Nucleus accumbens (tissue), 56 donors: ENCODE measurements around the gene GCKR.
"Not testable (repeated sequence)": the region's sequence is repeated elsewhere in the genome, so short reads cannot be mapped to it uniquely, and the experiment has no call there.

Experiments used
- DNase-seq, 56 donors: peaks; one replicate each; lab custom pipeline; 2025; lab: John Stamatoyannopoulos, UW

The GCKR gene

GRCh38 chr2:27507293-27507692 is 10.7 kb downstream of the GCKR start:
- DNase-seq = no peak

GRCh38 chr2:27509326-27509725 is 12.7 kb downstream of the GCKR start:
- no peak for DNase-seq

GRCh38 chr2:27518113-27518781 is 21.6 kb downstream of the GCKR start:
- DNase-seq = no peak

DNA sequence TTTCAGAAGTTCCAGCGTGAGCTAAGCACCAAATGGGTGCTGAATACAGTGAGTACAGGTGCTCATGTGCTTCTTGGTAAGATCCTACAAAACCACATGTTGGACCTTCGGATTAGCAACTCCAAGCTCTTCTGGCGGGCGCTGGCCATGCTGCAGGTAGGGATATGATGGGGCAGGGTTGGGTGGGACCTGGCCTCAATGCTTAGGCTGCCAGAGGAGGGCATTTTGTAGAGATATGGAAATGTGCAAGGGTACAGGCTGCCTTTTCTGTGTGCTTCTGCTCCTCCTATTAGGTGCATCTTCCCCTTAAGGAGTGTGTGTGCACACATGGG is 22.1 kb downstream of the GCKR start:
- no peak for DNase-seq

- no peak for DNase-seq
Observed at GRCh38 chr2:27520316-27520715, 23.7 kb downstream of the GCKR start.

GRCh38 chr2:27522400-27522945 is 25.8 kb downstream of the GCKR start:
- DNase-seq = no peak

- no peak for DNase-seq
Observed at GRCh38 chr2:27527182-27527581, 30.5 kb downstream of the GCKR start.

- DNase-seq = no peak
Observed at GRCh38 chr2:27531983-27532382, 35.3 kb downstream of the GCKR start.

DNA sequence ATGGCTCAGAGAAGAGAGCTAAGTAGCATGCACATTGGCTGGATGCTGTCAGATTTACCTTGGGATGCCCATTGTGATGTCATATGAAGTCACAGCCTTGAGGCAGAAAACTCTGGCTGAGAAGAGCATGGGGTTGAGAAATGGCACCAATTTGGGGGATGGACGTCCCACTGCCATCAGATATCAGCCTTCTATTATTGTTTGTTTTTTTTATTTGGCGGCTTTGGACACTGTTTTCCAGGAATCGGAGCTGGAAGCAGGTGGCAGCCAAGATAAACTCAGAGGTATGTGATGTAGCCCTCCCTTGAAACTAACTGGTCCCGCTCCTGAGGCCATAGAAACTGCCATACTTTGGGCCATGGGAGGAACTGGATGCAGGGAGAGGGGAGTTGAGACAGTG is 40.6 kb downstream of the GCKR start:
- no peak for DNase-seq

- DNase-seq = not testable (repeated sequence)
Observed at GRCh38 chr2:27538839-27539450, 42.3 kb downstream of the GCKR start.

DNA sequence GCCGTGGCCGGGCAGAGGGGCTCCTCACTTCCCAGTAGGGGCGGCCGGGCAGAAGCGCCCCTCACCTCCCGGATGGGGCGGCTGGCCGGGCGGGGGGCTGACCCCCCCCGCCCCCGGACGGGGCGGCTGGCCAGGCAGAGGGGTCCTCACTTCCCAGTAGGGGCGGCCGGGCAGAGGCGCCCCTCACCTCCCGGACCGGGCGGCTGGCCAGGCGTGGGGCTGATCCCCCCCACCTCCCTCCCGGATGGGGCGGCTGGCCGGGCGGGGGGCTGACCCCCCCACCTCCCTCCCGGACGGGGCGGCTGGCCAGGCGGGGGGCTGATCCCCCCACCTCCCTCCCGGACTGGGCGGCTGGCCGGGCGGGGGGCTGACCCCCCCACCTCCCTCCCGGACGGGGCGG is 43.0 kb downstream of the GCKR start:
- DNase-seq = not testable (repeated sequence)

DNA sequence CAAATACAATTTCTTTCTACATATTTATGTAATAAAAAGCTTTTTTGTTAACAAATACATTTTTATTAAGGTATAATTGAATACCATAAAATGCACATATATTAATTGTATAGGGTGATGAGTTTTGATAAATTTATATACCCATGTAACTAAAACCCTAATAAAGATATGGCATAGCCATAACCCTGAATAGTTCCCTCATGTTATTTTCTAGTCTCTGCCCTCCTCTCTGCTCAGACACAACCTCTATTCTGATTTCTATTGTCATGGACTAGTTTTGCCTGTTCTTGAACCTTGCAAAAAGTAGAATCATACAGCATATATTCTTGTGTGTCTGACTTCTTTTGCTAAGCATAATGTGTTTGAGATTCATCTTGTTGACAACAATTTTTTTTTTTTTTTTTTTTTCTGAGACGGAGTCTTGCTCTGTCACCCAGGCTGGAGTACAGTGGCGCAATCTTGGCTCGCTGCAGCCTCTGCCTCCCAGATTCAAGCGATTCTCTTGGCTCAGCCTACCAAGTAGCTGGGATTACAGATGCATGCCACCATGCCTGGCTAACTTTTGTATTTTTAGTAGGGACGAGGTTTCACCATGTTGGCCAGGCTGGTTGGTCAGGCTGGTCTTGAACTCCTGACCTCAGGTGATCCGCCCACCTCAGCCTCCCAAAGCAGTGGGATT is 47.6 kb downstream of the GCKR start:
- DNase-seq = no peak

GRCh38 chr2:27545348-27546141 is 48.9 kb downstream of the GCKR start:
- no peak for DNase-seq

DNA sequence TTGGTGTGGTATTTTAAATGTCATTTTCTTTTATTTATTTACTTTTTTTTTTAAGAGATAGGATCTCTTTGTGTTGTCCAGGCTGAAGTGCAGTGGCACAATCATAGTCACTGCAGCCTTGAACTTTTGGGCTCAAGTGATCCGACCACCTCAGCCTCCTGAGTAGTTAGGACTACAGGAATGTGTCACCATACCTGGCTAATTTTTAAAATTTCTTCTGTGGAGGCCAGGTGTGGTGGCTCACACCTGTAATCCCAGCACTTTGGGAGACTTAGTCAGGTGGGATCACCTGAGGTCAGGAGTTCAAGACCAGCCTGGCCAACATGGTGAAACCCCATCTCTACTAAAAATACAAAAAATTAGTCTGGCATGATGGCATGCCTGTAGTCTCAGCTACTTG is 52.7 kb downstream of the GCKR start:
- no peak for DNase-seq

- no peak for DNase-seq
Observed at GRCh38 chr2:27551514-27551913, 54.9 kb downstream of the GCKR start.

DNA sequence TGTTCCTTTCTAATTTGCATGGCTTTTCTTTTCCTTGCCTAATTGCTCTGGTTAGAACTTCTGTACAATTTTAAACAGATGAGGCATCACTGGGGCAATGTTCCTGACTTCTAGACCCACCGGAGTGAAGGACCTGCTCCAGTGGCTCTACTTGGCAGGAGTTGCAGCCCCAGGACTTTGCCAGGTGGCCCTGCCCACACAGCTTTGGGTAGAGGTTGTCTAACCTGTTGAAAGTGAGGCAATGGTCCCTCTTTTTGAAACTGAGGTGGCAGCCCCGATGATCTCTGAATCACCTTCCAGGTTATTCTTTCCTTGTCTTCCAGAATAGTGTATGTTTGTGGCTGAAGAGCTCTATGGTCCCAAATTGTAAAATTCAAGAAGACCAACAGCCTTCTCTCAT is 56.3 kb downstream of the GCKR start:
- DNase-seq = no peak

DNA sequence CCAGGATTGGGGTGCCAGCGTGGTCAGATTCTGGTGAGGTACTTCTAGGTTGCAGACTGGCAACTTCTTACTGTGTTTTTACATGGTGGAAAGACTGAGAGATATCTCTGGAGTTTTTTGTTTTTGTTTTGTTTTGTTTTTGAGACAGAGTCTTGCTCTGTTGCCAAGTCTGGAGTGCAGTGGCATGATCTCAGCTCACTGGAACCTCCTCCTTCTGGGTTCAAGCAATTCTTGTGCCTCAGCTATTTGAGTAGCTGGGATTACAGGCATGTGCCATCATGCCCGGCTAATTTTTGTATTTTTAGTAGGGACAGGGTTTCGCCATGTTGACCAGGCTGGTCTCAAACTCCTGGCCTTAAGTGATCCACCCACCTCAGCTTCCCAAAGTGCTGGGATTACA is 57.8 kb downstream of the GCKR start:
- DNase-seq = not testable (repeated sequence)

- no peak for DNase-seq
Observed at GRCh38 chr2:27559228-27559627, 62.6 kb downstream of the GCKR start.

DNA sequence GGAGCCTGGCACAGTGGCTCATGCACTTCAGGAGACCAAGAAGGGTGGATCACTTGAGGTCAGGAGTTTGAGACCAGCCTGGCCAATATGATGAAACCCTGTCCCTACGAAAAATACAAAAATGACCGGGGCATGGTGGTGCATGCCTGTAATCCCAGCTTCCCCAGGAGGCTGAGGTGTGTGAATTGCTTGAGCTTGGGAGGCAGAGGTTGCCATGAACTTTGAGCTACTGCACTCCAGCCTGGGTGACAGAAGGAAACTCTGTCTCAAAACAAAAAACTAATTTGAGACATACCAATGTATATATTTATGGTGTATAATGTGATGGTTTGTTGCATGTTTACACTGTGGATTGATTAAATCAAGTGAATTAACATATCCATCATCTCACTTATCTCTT is 64.4 kb downstream of the GCKR start:
- DNase-seq = no peak

DNA sequence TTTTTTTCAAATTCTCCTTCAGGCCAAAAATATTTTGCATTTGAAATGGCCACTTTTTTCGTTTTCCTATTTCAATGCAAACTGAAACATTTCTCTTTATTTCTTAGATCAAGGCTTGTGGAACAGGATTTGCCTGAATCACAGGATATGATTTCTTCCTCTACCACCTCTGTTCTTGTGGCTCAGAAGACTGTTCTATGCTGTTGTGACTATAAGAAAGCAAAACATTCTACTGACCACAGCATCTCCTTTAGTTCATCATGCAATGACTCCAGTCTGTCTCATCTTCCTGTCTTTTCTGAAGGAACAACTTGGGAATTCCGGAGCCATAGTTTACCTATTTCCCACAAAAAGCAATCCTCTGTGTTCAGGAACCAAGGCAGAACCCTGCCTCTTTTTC is 70.0 kb downstream of the GCKR start:
- DNase-seq = no peak

GRCh38 chr2:27569398-27569797 is 72.8 kb downstream of the GCKR start:
- DNase-seq = no peak
